ENCODE measurements around the gene ERCC6L.

The ERCC6L gene

GRCh38 chrX:72255864-72256263, 17.0 kb upstream of the ERCC6L start:
- Histone ChIP-seq H3K27ac (ENCODE audit: low read length, poor library complexity, severe bottlenecking) (no peak overlapping the region), H3K27me3 (ENCODE audit: control insufficient read depth in 1 of 2, insufficient read depth in 1 of 2, low read length in 2 of 2) (peaks cover 0 to 25% of the 10 kb centered on the region in 2 experiments), H3K9me3 (ENCODE audit: control insufficient read depth, low read length) (peaks cover 4% of the 10 kb centered on the region), H3K36me3 (ENCODE audit: control insufficient read depth in 1 of 2, insufficient read depth in 2 of 2, low read depth in 1 of 2, low read length in 2 of 2) (no peaks in the 10 kb centered on the region), H2BK15ac (ENCODE audit: low read depth, poor library complexity, severe bottlenecking) (no peak overlapping the region), H4K8ac (ENCODE audit: low read length) (no peak overlapping the region), H2AFZ (ENCODE audit: low read depth, low read length) (no peak overlapping the region), H2BK5ac (ENCODE audit: low read depth, low read length, poor library complexity, severe bottlenecking) (no peak overlapping the region), H3K4ac (ENCODE audit: low read depth in 1 of 2, low read length in 2 of 2) (no peak overlapping the region), H2AK5ac (ENCODE audit: low read length, severe bottlenecking) (no peak overlapping the region), H3K14ac (ENCODE audit: low read length in 2 of 2) (no peak overlapping the region), H3K9ac (ENCODE audit: low read length) (no peak overlapping the region), H3K4me3 (ENCODE audit: insufficient read depth in 1 of 2, low read depth in 1 of 2, low read length in 2 of 2) (no peak overlapping the region), H3K23ac (ENCODE audit: low read length in 2 of 2) (no peak overlapping the region), H4K91ac (ENCODE audit: low read length) (no peak overlapping the region), H2BK120ac (ENCODE audit: low read depth, low read length) (no peak overlapping the region), H3K18ac (ENCODE audit: low read depth in 1 of 2, low read length in 2 of 2) (no peak overlapping the region), H3K4me1 (ENCODE audit: control insufficient read depth, insufficient read depth, low read depth, low read length) (peaks cover 11% of the 10 kb centered on the region), H2BK12ac (ENCODE audit: low read length in 2 of 2) (no peak overlapping the region), H3K4me2 (ENCODE audit: low read length, poor library complexity, severe bottlenecking) (no peak overlapping the region), H3K79me1 (replicated peaks; ENCODE audit: low read length, poor library complexity, severe bottlenecking) (no peaks in the 10 kb centered on the region)
- 87% methylated on average over 6 of the region's 7 CpGs for WGBS
- DNase-seq = no peak

- Histone ChIP-seq H3K9me3 (ENCODE audit: control insufficient read depth, low read length) (peaks cover 4% of the 10 kb centered on the region), H3K27me3 (ENCODE audit: control insufficient read depth in 1 of 2, insufficient read depth in 1 of 2, low read length in 2 of 2) (peaks cover 0 to 25% of the 10 kb centered on the region in 2 experiments), H3K27ac (ENCODE audit: low read length, poor library complexity, severe bottlenecking) (no peak overlapping the region), H3K4ac (ENCODE audit: low read depth in 1 of 2, low read length in 2 of 2) (no peak overlapping the region), H3K4me1 (ENCODE audit: control insufficient read depth, insufficient read depth, low read depth, low read length) (peaks cover 11% of the 10 kb centered on the region), H4K8ac (ENCODE audit: low read length) (peak overlapping the region; percentile 69), H4K91ac (ENCODE audit: low read length) (no peak overlapping the region), H2AFZ (ENCODE audit: low read depth, low read length) (peak overlapping the region; percentile 42), H3K4me3 (ENCODE audit: insufficient read depth in 1 of 2, low read depth in 1 of 2, low read length in 2 of 2) (peak overlapping the region in 1 of 2 experiments; percentile 33), H3K9ac (ENCODE audit: low read length) (no peak overlapping the region), H2BK5ac (ENCODE audit: low read depth, low read length, poor library complexity, severe bottlenecking) (no peak overlapping the region), H3K14ac (ENCODE audit: low read length in 2 of 2) (no peak overlapping the region), H3K4me2 (ENCODE audit: low read length, poor library complexity, severe bottlenecking) (peak overlapping the region; percentile 61), H3K18ac (ENCODE audit: low read depth in 1 of 2, low read length in 2 of 2) (peak overlapping the region in 1 of 2 experiments; percentile 66), H3K36me3 (ENCODE audit: control insufficient read depth in 1 of 2, insufficient read depth in 2 of 2, low read depth in 1 of 2, low read length in 2 of 2) (no peaks in the 10 kb centered on the region), H2BK12ac (ENCODE audit: low read length in 2 of 2) (peak overlapping the region in 1 of 2 experiments; percentile 11), H2BK120ac (ENCODE audit: low read depth, low read length) (no peak overlapping the region), H3K79me1 (replicated peaks; ENCODE audit: low read length, poor library complexity, severe bottlenecking) (no peaks in the 10 kb centered on the region), H2AK5ac (ENCODE audit: low read length, severe bottlenecking) (no peak overlapping the region), H3K23ac (ENCODE audit: low read length in 2 of 2) (no peak overlapping the region), H2BK15ac (ENCODE audit: low read depth, poor library complexity, severe bottlenecking) (no peak overlapping the region)
- 21% methylated on average over 16 of the region's 24 CpGs for WGBS
- no peak for DNase-seq
These were observed 16.6 kb upstream of the ERCC6L start for GRCh38 chrX:72255445-72255844.

GRCh38 chrX:72254816-72255215, 16.0 kb upstream of the ERCC6L start:
- Histone ChIP-seq H3K18ac (ENCODE audit: low read depth in 1 of 2, low read length in 2 of 2) (no peak overlapping the region), H2BK5ac (ENCODE audit: low read depth, low read length, poor library complexity, severe bottlenecking) (no peak overlapping the region), H3K36me3 (ENCODE audit: control insufficient read depth in 1 of 2, insufficient read depth in 2 of 2, low read depth in 1 of 2, low read length in 2 of 2) (no peaks in the 10 kb centered on the region), H3K9me3 (ENCODE audit: control insufficient read depth, low read length) (peaks cover 4% of the 10 kb centered on the region), H2AFZ (ENCODE audit: low read depth, low read length) (no peak overlapping the region), H3K4ac (ENCODE audit: low read depth in 1 of 2, low read length in 2 of 2) (no peak overlapping the region), H3K27me3 (ENCODE audit: control insufficient read depth in 1 of 2, insufficient read depth in 1 of 2, low read length in 2 of 2) (peaks cover 0 to 26% of the 10 kb centered on the region in 2 experiments), H4K91ac (ENCODE audit: low read length) (no peak overlapping the region), H2BK15ac (ENCODE audit: low read depth, poor library complexity, severe bottlenecking) (no peak overlapping the region), H3K14ac (ENCODE audit: low read length in 2 of 2) (no peak overlapping the region), H3K27ac (ENCODE audit: low read length, poor library complexity, severe bottlenecking) (no peak overlapping the region), H3K4me3 (ENCODE audit: insufficient read depth in 1 of 2, low read depth in 1 of 2, low read length in 2 of 2) (no peak overlapping the region), H3K4me2 (ENCODE audit: low read length, poor library complexity, severe bottlenecking) (no peak overlapping the region), H3K79me1 (replicated peaks; ENCODE audit: low read length, poor library complexity, severe bottlenecking) (no peaks in the 10 kb centered on the region), H4K8ac (ENCODE audit: low read length) (no peak overlapping the region), H3K9ac (ENCODE audit: low read length) (no peak overlapping the region), H3K4me1 (ENCODE audit: control insufficient read depth, insufficient read depth, low read depth, low read length) (peaks cover 11% of the 10 kb centered on the region), H2BK12ac (ENCODE audit: low read length in 2 of 2) (no peak overlapping the region), H2BK120ac (ENCODE audit: low read depth, low read length) (no peak overlapping the region), H3K23ac (ENCODE audit: low read length in 2 of 2) (no peak overlapping the region), H2AK5ac (ENCODE audit: low read length, severe bottlenecking) (no peak overlapping the region)
- DNase-seq = no peak
- WGBS = 19% methylated on average over 8 of the region's 17 CpGs

- no peak overlapping the region for H2BK15ac ChIP-seq (ENCODE audit: low read depth, poor library complexity, severe bottlenecking)
- H3K4me3 ChIP-seq (ENCODE audit: insufficient read depth in 1 of 2, low read depth in 1 of 2, low read length in 2 of 2) = no peak overlapping the region
- H3K4ac ChIP-seq (ENCODE audit: low read depth in 1 of 2, low read length in 2 of 2) = no peak overlapping the region
- no peak overlapping the region for H2AFZ ChIP-seq (ENCODE audit: low read depth, low read length)
- H3K36me3 ChIP-seq (ENCODE audit: control insufficient read depth in 1 of 2, insufficient read depth in 2 of 2, low read depth in 1 of 2, low read length in 2 of 2) = no peaks in the 10 kb centered on the region
- H3K18ac ChIP-seq (ENCODE audit: low read depth in 1 of 2, low read length in 2 of 2) = no peak overlapping the region
- no peak overlapping the region for H2BK5ac ChIP-seq (ENCODE audit: low read depth, low read length, poor library complexity, severe bottlenecking)
- H3K4me1 ChIP-seq (ENCODE audit: control insufficient read depth, insufficient read depth, low read depth, low read length) = peaks cover 11% of the 10 kb centered on the region
- no peak overlapping the region for H4K8ac ChIP-seq (ENCODE audit: low read length)
- H3K27ac ChIP-seq (ENCODE audit: low read length, poor library complexity, severe bottlenecking) = no peak overlapping the region
- H2BK120ac ChIP-seq (ENCODE audit: low read depth, low read length) = no peak overlapping the region
- H3K4me2 ChIP-seq (ENCODE audit: low read length, poor library complexity, severe bottlenecking) = no peak overlapping the region
- no peak overlapping the region for H3K23ac ChIP-seq (ENCODE audit: low read length in 2 of 2)
- no peaks in the 10 kb centered on the region for H3K79me1 ChIP-seq (replicated peaks; ENCODE audit: low read length, poor library complexity, severe bottlenecking)
- H3K9ac ChIP-seq (ENCODE audit: low read length) = no peak overlapping the region
- peaks cover 0 to 30% of the 10 kb centered on the region in 2 experiments for H3K27me3 ChIP-seq (ENCODE audit: control insufficient read depth in 1 of 2, insufficient read depth in 1 of 2, low read length in 2 of 2)
- no peak overlapping the region for H2BK12ac ChIP-seq (ENCODE audit: low read length in 2 of 2)
- no peak for DNase-seq
- no peak overlapping the region for H2AK5ac ChIP-seq (ENCODE audit: low read length, severe bottlenecking)
- H4K91ac ChIP-seq (ENCODE audit: low read length) = no peak overlapping the region
- peaks cover 7% of the 10 kb centered on the region for H3K9me3 ChIP-seq (ENCODE audit: control insufficient read depth, low read length)
- no peak overlapping the region for H3K14ac ChIP-seq (ENCODE audit: low read length in 2 of 2)
These were observed 14.9 kb upstream of the ERCC6L start for GRCh38 chrX:72253686-72254085.
